ENCODE measurements around the gene ZNF407.

ZNF407 gene

GRCh38 chr18:74631623-74632350, 34.1 kb downstream of the ZNF407 start:
- DNase-seq, result peak in 3 of 4 experiments; percentile 19 to 73 (median 73)

- DNase-seq, result no peak
Observed at GRCh38 chr18:74632351-74632679, 34.6 kb downstream of the ZNF407 start.

GRCh38 chr18:74632856-74633255, 35.2 kb downstream of the ZNF407 start:
- DNase-seq, result no peak

GRCh38 chr18:74633652-74634352, 36.1 kb downstream of the ZNF407 start:
- DNase-seq, result peak; percentile 2 to 57 (median 21)

- DNase-seq, result no peak
Observed at GRCh38 chr18:74635224-74635975, 37.7 kb downstream of the ZNF407 start.

GRCh38 chr18:74637070-74637469, 39.4 kb downstream of the ZNF407 start:
- no peak for DNase-seq

- DNase-seq, result no peak
Observed at GRCh38 chr18:74638210-74638609, 40.5 kb downstream of the ZNF407 start.

GRCh38 chr18:74644713-74645112, 47.0 kb downstream of the ZNF407 start:
- DNase-seq, result no peak

- no peak for DNase-seq
Observed at GRCh38 chr18:74645679-74646078, 48.0 kb downstream of the ZNF407 start.

- no peak for DNase-seq
Observed at GRCh38 chr18:74651327-74652128, 53.9 kb downstream of the ZNF407 start.

- peak; percentile 9 to 72 (median 58) for DNase-seq
Observed at GRCh38 chr18:74652392-74652988, 54.8 kb downstream of the ZNF407 start.

GRCh38 chr18:74654638-74655037, 57.0 kb downstream of the ZNF407 start:
- DNase-seq, result peak in 2 of 4 experiments; percentile 17 to 33

- no peak for DNase-seq
Observed at GRCh38 chr18:74661008-74661407, 63.3 kb downstream of the ZNF407 start.

- no peak for DNase-seq
Observed at GRCh38 chr18:74661691-74662090, 64.0 kb downstream of the ZNF407 start.

- no peak for DNase-seq
Observed at GRCh38 chr18:74662622-74663021, 65.0 kb downstream of the ZNF407 start.

- DNase-seq, result no peak
Observed at GRCh38 chr18:74665346-74665745, 67.7 kb downstream of the ZNF407 start.

- no peak for DNase-seq
Observed at GRCh38 chr18:74665905-74666304, 68.2 kb downstream of the ZNF407 start.

- no peak for DNase-seq
Observed at GRCh38 chr18:74669136-74669798, 71.6 kb downstream of the ZNF407 start.

- no peak for DNase-seq
Observed at GRCh38 chr18:74672371-74672770, 74.7 kb downstream of the ZNF407 start.

GRCh38 chr18:74674487-74674886, 76.8 kb downstream of the ZNF407 start:
- no peak for DNase-seq

GRCh38 chr18:74679006-74679678, 81.5 kb downstream of the ZNF407 start:
- no peak for DNase-seq

All from suppressor macrophage (primary cell).